T-helper 2 cell treated with Interferon-gamma antibody and Interleukin-4, amounts not matched to agents 5 μg/mL and 100 μg/mL, for 36 hours (primary cell): ENCODE data around the gene KRT15.

Source experiments
- DNase-seq: peaks from one replicate; pipeline ENCODE4 v3.0.0; 2021; ENCODE audit warnings: low spot score
- H3K27ac Mint-ChIP-seq: one replicate; pipeline ENCODE4 v1.8.0; 2021; ENCODE audit warnings: mild to moderate bottlenecking, mixed read lengths
- H3K27me3 Mint-ChIP-seq: one replicate; pipeline ENCODE4 v1.8.0; 2021; ENCODE audit warnings: low read depth, mixed read lengths
- H3K36me3 Mint-ChIP-seq: one replicate; pipeline ENCODE4 v1.8.0; 2021; ENCODE audit warnings: low read depth, mixed read lengths
- H3K4me1 Mint-ChIP-seq: one replicate; pipeline ENCODE4 v1.8.0; 2021; ENCODE audit warnings: low read depth, mixed read lengths
- H3K4me3 Mint-ChIP-seq: one replicate; pipeline ENCODE4 v1.8.0; 2022; ENCODE audit warnings: mild to moderate bottlenecking, moderate library complexity, mixed read lengths
- H3K9me3 Mint-ChIP-seq: one replicate; pipeline ENCODE4 v1.8.0; 2021; ENCODE audit warnings: mixed read lengths

The KRT15 gene

GRCh38 chr17:41518789-41519449 is at the start of gene KRT15:
Gene KRT15, minus strand, starts transcription at chr17:41518890. Its CDS starts 63 bp downstream, at chr17:41518827.
- Mint-ChIP-seq H3K36me3 (no peaks in the 10 kb centered on the region), H3K4me3 (no peak within 1 kb of the TSS), H3K4me1 (no peaks in the 10 kb centered on the region), H3K9me3 (no peaks in the 10 kb centered on the region), H3K27me3 (no peaks in the 10 kb centered on the region), H3K27ac (no peak within 1 kb of the TSS)
- no peak for DNase-seq

GRCh38 chr17:41567317-41567716 is 48.6 kb upstream of the KRT15 start:
- no peak for DNase-seq
- H3K4me1 Mint-ChIP-seq: peaks cover 7% of the 10 kb centered on the region
- H3K27me3 Mint-ChIP-seq: peaks cover 16% of the 10 kb centered on the region
- H3K4me3 Mint-ChIP-seq: no peak overlapping the region
- H3K27ac Mint-ChIP-seq: peak overlapping the region; percentile 76
- peaks cover 10% of the 10 kb centered on the region for H3K9me3 Mint-ChIP-seq
- H3K36me3 Mint-ChIP-seq: peaks cover 2% of the 10 kb centered on the region

- Mint-ChIP-seq H3K27ac (no peak overlapping the region), H3K36me3 (peaks cover 2% of the 10 kb centered on the region), H3K4me3 (no peak overlapping the region), H3K27me3 (peaks cover 17% of the 10 kb centered on the region), H3K4me1 (peaks cover 7% of the 10 kb centered on the region), H3K9me3 (peaks cover 10% of the 10 kb centered on the region)
- DNase-seq: no peak
Observed at GRCh38 chr17:41565338-41565737, 46.6 kb upstream of the KRT15 start.

- Mint-ChIP-seq H3K27ac (no peak overlapping the region), H3K4me1 (peaks cover 7% of the 10 kb centered on the region), H3K36me3 (peaks cover 2% of the 10 kb centered on the region), H3K4me3 (no peak overlapping the region), H3K9me3 (peaks cover 10% of the 10 kb centered on the region), H3K27me3 (peaks cover 16% of the 10 kb centered on the region)
- no peak for DNase-seq
Observed at GRCh38 chr17:41563607-41564170, 45.0 kb upstream of the KRT15 start.

GRCh38 chr17:41561554-41561953 is 42.9 kb upstream of the KRT15 start:
- H3K4me3 Mint-ChIP-seq: no peak overlapping the region
- no peak overlapping the region for H3K27ac Mint-ChIP-seq
- H3K4me1 Mint-ChIP-seq: no peaks in the 10 kb centered on the region
- H3K36me3 Mint-ChIP-seq: no peaks in the 10 kb centered on the region
- no peaks in the 10 kb centered on the region for H3K9me3 Mint-ChIP-seq
- DNase-seq: no peak
- H3K27me3 Mint-ChIP-seq: peaks cover 23% of the 10 kb centered on the region

- no peak for DNase-seq
- Mint-ChIP-seq H3K27ac (no peak overlapping the region), H3K4me3 (no peak overlapping the region), H3K4me1 (no peaks in the 10 kb centered on the region), H3K27me3 (peaks cover 23% of the 10 kb centered on the region), H3K36me3 (no peaks in the 10 kb centered on the region), H3K9me3 (no peaks in the 10 kb centered on the region)
Observed at GRCh38 chr17:41559548-41559947, 40.9 kb upstream of the KRT15 start.

GRCh38 chr17:41556931-41557330 is 38.2 kb upstream of the KRT15 start:
- DNase-seq: no peak
- no peaks in the 10 kb centered on the region for H3K36me3 Mint-ChIP-seq
- peaks cover 19% of the 10 kb centered on the region for H3K27me3 Mint-ChIP-seq
- no peaks in the 10 kb centered on the region for H3K4me1 Mint-ChIP-seq
- no peak overlapping the region for H3K27ac Mint-ChIP-seq
- H3K9me3 Mint-ChIP-seq: no peaks in the 10 kb centered on the region
- no peak overlapping the region for H3K4me3 Mint-ChIP-seq

GRCh38 chr17:41556306-41556705 is 37.6 kb upstream of the KRT15 start:
- H3K4me3 Mint-ChIP-seq: no peak overlapping the region
- H3K27ac Mint-ChIP-seq: no peak overlapping the region
- peaks cover 21% of the 10 kb centered on the region for H3K27me3 Mint-ChIP-seq
- H3K9me3 Mint-ChIP-seq: no peaks in the 10 kb centered on the region
- no peak for DNase-seq
- no peaks in the 10 kb centered on the region for H3K36me3 Mint-ChIP-seq
- H3K4me1 Mint-ChIP-seq: no peaks in the 10 kb centered on the region

- H3K27me3 Mint-ChIP-seq: peaks cover 21% of the 10 kb centered on the region
- H3K36me3 Mint-ChIP-seq: no peaks in the 10 kb centered on the region
- H3K4me1 Mint-ChIP-seq: no peaks in the 10 kb centered on the region
- DNase-seq: no peak
- H3K9me3 Mint-ChIP-seq: no peaks in the 10 kb centered on the region
- H3K27ac Mint-ChIP-seq: no peak overlapping the region
- no peak overlapping the region for H3K4me3 Mint-ChIP-seq
Observed at GRCh38 chr17:41555105-41555887, 36.6 kb upstream of the KRT15 start.

GRCh38 chr17:41553987-41554680 is 35.4 kb upstream of the KRT15 start:
- no peaks in the 10 kb centered on the region for H3K36me3 Mint-ChIP-seq
- DNase-seq: no peak
- no peak overlapping the region for H3K27ac Mint-ChIP-seq
- peaks cover 4% of the 10 kb centered on the region for H3K4me1 Mint-ChIP-seq
- no peaks in the 10 kb centered on the region for H3K9me3 Mint-ChIP-seq
- no peak overlapping the region for H3K4me3 Mint-ChIP-seq
- peaks cover 21% of the 10 kb centered on the region for H3K27me3 Mint-ChIP-seq

GRCh38 chr17:41553176-41553575 is 34.5 kb upstream of the KRT15 start:
- Mint-ChIP-seq H3K27me3 (peaks cover 16% of the 10 kb centered on the region), H3K36me3 (no peaks in the 10 kb centered on the region), H3K4me1 (peaks cover 12% of the 10 kb centered on the region), H3K4me3 (no peak overlapping the region), H3K27ac (no peak overlapping the region), H3K9me3 (no peaks in the 10 kb centered on the region)
- DNase-seq: no peak

GRCh38 chr17:41552455-41552854 is 33.8 kb upstream of the KRT15 start:
- Mint-ChIP-seq H3K4me1 (peaks cover 12% of the 10 kb centered on the region), H3K4me3 (no peak overlapping the region), H3K27ac (peak overlapping the region; percentile 60), H3K9me3 (peaks cover under 1% of the 10 kb centered on the region), H3K36me3 (no peaks in the 10 kb centered on the region), H3K27me3 (peaks cover 13% of the 10 kb centered on the region)
- no peak for DNase-seq

- no peak overlapping the region for H3K4me3 Mint-ChIP-seq
- H3K9me3 Mint-ChIP-seq: peaks cover 12% of the 10 kb centered on the region
- peaks cover 12% of the 10 kb centered on the region for H3K27me3 Mint-ChIP-seq
- H3K27ac Mint-ChIP-seq: no peak overlapping the region
- no peaks in the 10 kb centered on the region for H3K36me3 Mint-ChIP-seq
- peaks cover 12% of the 10 kb centered on the region for H3K4me1 Mint-ChIP-seq
- no peak for DNase-seq
Observed at GRCh38 chr17:41551365-41551764, 32.7 kb upstream of the KRT15 start.

GRCh38 chr17:41549596-41550039 is 30.9 kb upstream of the KRT15 start:
- Mint-ChIP-seq H3K4me3 (no peak overlapping the region), H3K27me3 (peaks cover 10% of the 10 kb centered on the region), H3K36me3 (no peaks in the 10 kb centered on the region), H3K27ac (no peak overlapping the region), H3K9me3 (peaks cover 12% of the 10 kb centered on the region), H3K4me1 (peaks cover 12% of the 10 kb centered on the region)
- no peak for DNase-seq
